ENCODE measurements around the gene SLC15A3.

Gene SLC15A3

DNA sequence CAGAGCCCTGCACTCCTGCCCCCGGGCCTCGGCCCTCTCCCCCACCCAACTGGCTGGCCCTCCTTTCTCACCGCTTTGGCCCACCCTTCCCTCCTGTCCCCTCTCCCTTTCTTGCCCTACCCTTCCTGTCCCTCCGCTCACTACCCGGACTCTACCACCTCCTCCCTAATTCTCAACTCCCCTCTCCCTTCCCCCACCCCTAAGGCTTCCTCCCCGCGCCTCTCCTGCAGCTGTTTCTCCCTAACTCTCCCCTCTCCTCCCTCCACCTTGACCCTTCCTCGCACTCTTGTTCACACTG is 421 bp downstream of the SLC15A3 start:
- H3K27ac ChIP-seq: no peak overlapping the region
- TF ChIP-seq, protein P1, sequence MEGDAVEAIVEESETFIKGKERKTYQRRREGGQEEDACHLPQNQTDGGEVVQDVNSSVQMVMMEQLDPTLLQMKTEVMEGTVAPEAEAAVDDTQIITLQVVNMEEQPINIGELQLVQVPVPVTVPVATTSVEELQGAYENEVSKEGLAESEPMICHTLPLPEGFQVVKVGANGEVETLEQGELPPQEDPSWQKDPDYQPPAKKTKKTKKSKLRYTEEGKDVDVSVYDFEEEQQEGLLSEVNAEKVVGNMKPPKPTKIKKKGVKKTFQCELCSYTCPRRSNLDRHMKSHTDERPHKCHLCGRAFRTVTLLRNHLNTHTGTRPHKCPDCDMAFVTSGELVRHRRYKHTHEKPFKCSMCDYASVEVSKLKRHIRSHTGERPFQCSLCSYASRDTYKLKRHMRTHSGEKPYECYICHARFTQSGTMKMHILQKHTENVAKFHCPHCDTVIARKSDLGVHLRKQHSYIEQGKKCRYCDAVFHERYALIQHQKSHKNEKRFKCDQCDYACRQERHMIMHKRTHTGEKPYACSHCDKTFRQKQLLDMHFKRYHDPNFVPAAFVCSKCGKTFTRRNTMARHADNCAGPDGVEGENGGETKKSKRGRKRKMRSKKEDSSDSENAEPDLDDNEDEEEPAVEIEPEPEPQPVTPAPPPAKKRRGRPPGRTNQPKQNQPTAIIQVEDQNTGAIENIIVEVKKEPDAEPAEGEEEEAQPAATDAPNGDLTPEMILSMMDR (conservative IDR thresholded peaks at IDR 0.05; ENCODE audit: low read depth): no peak
- POLR2A ChIA-PET (ENCODE audit: low non-redundant PET): no interaction called here
- CTCF ChIA-PET: no interaction called here
- DNase-seq (ENCODE audit: low spot score): no peak

DNA sequence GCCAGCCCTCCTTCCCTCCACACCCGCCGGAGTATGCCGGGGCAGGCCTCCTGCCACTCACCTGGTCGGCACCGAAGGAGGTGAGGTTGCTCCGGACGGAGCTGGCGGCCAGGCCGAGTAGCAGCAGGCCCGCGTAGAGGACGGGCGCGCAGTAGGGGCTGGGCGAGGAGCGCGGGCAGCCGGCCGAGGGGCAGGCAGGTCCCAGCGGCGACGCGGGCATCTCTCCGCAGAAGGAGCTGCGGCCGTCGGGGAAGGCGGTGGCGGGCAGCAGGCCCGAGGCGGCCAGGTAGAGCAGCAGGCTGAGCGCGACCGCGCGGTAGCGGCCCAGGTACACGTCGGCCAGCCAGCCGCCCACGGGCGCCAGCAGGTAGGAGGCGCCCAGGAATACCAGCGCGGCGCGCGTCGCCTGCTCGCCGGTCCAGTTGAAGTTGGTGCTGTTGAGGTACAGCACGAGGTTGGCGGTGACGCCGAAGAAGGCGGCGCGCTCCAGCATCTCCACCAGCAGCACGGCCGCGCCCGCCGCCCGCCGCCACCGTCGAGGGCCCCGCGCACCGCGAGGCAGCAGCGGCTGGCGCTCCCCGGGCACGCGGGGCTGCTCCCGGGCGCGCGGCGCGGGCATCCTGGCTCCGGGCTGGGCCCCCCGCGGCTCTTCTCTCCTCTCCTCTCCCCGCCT is 907 bp downstream of the SLC15A3 start:
- no peak overlapping the region for H3K27ac ChIP-seq
- no peak for DNase-seq (ENCODE audit: low spot score)
- ChIA-PET POLR2A (ENCODE audit: low non-redundant PET) (no interaction called here), CTCF (interaction anchor here (0.6 kb wide), 1 partner anchor 178 kb away, joined by 4 read pairs; no protein-coding TSS in a partner anchor)
- TF ChIP-seq, protein P1 (conservative IDR thresholded peaks at IDR 0.05; ENCODE audit: low read depth): no peak

DNA sequence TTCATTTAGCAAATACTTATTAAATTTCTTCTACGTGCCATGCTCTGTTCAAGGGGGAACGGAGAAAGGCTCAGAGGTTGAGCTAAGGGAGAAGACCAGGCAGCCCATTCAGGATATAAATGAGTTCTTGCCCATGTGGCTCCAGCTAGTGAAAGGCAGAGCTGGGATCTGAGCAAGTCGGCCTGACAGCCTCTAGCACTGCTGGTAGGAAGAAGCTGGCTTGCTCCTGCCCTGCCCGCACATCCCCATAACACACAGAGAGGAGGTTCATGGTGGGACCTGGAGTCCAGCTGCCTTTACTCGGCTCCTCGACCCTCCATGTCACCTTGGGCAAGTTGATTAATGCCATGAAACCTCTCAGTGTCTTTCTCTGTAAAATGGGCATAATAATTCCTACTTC is 2.0 kb downstream of the SLC15A3 start:
- DNase-seq (ENCODE audit: low spot score): no peak
- TF ChIP-seq, protein P1 (conservative IDR thresholded peaks at IDR 0.05; ENCODE audit: low read depth): no peak
- CTCF ChIA-PET: interaction anchor here (0.6 kb wide), 1 partner anchor 124 kb away, joined by 3 read pairs; no protein-coding TSS in a partner anchor
- POLR2A ChIA-PET (ENCODE audit: low non-redundant PET): no interaction called here
- no peak overlapping the region for H3K27ac ChIP-seq

DNA sequence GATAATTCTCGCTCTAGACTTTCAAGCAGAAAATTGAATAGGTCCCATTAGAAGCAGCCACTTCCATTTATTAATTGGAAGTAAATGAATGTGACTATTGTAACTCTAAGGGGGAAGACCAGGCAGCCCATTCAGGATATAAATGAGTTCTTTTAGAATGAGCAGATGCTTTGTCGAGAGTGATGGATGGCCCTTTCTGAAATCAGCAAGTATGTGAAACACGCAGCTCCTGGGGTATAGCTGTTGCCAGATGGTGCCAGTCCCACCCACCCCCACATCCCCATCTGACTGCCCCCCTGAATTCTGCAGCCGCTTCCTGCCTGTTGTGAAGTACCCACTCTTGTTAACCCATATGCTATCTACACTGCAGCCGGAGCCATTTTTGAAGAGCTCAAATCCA is 3.7 kb downstream of the SLC15A3 start:
- no peak overlapping the region for H3K27ac ChIP-seq
- ChIA-PET POLR2A (ENCODE audit: low non-redundant PET) (no interaction called here), CTCF (interaction anchor here (0.6 to 0.7 kb wide), 2 partner anchors 23 to 285 kb away, joined by 3 to 4 read pairs; no protein-coding TSS in a partner anchor)
- DNase-seq (ENCODE audit: low spot score): no peak
- TF ChIP-seq, protein P1 (conservative IDR thresholded peaks at IDR 0.05; ENCODE audit: low read depth): no peak

DNA sequence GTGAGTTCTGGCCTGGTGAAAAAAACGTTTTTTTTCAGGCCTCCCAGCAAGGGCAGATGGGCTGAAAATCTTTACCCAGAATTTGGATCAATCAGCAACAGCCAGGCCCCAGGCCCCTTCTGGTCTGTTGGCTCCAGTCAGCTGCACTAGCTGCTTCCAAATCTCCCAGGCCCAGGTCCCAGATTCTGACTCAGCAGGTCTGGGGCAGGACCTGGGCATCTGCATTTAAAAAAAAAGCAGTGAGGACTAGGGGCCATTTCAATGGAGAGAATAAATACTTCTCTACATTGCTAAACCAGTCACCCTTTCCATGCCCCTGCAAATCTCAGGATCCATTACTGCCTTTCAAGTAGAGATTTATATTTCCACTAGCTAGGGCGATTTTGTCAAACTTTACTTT is 4.3 kb downstream of the SLC15A3 start:
- TF ChIP-seq, protein P1 (conservative IDR thresholded peaks at IDR 0.05; ENCODE audit: low read depth): no peak
- no peak overlapping the region for H3K27ac ChIP-seq
- ChIA-PET CTCF (interaction anchor here (0.6 to 0.7 kb wide), 4 partner anchors 23 to 284 kb away, joined by 3 to 4 read pairs (median 4); no protein-coding TSS in a partner anchor), POLR2A (ENCODE audit: low non-redundant PET) (no interaction called here)
- no peak for DNase-seq (ENCODE audit: low spot score)

DNA sequence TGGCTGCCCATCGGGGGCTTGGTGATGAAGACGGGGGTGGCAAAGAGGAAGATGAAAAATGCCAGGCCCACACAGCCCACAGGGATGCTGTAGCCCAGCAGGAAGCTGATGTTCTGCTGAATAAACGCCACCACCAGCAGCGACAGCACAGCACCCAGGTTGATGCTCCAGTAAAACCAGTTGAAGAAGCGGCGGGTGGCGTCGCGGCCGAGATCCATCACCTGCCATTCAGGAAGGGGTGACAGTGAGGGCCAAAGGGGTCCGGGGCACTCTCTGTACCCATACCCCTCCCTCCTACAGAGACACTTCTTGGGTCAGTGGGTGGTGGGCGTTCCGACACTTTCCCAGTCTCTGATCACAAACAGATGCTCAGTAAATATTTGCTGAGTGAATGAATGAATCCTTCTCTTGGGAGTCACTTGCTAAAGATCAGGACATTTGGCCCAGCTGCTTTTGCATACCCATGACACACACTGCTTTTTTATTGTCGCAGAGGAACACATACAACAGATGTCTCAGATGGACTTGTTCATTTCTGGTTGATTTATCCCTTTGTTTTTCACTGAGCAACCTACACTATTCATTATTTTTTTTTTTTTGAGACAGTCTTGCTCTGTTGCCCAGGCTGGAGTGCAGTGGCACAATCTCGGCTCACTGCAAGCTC is 5.2 kb downstream of the SLC15A3 start:
- TF ChIP-seq, protein P1 (conservative IDR thresholded peaks at IDR 0.05; ENCODE audit: low read depth): no peak
- no peak for DNase-seq (ENCODE audit: low spot score)
- ChIA-PET CTCF (interaction anchor here (0.6 kb wide), 1 partner anchor 23 kb away, joined by 4 read pairs; no protein-coding TSS in a partner anchor), POLR2A (ENCODE audit: low non-redundant PET) (no interaction called here)
- no peak overlapping the region for H3K27ac ChIP-seq
